MCF 10A (cell line): ENCODE measurements around the gene TMEM129. TPM values are rescaled to one million over a fixed set of nuclear protein-coding genes. Genes with fewer than 3 reads are reported as not detected.

Source experiments
- BruUV-seq: library from RNA; stranded (reverse); fragments of 400-500 nt; replicated peaks from 2 replicates; lab custom pipeline; 2021; lab: Mats Ljungman, UMichigan
- CTCF ChIA-PET: fragments of 300-600 bp; sonication (Branson Sonifier 250); formaldehyde crosslinking; extraction: SDS; loops from one replicate; lab custom pipeline; 2021; ENCODE audit warnings: antibody characterized with exemption, inconsistent platforms; lab: Yijun Ruan, JAX
- POLR2A ChIA-PET: fragments of 300-600, 350-650 bp; sonication (Branson Sonifier 250); formaldehyde crosslinking; extraction: SDS; loops from one replicate; lab custom pipeline; 2020; ENCODE audit warnings: antibody characterized with exemption, inconsistent platforms; lab: Yijun Ruan, JAX
- DNase-seq: peaks from one replicate; pipeline ENCODE4 v3.0.0-alpha.2; 2018; ENCODE audit not compliant: unreplicated experiment
- H3K27ac Mint-ChIP-seq: one replicate; pipeline ENCODE4 v1.8.0; 2022; ENCODE audit warnings: mild to moderate bottlenecking, low read depth, mixed read lengths; ENCODE audit not compliant: unreplicated experiment
- H3K27me3 Mint-ChIP-seq: one replicate; pipeline ENCODE4 v1.8.0; 2022; ENCODE audit warnings: mixed read lengths; ENCODE audit not compliant: insufficient read depth, unreplicated experiment
- H3K36me3 Mint-ChIP-seq: one replicate; pipeline ENCODE4 v1.8.0; 2022; ENCODE audit warnings: mild to moderate bottlenecking, moderate library complexity, mixed read lengths; ENCODE audit not compliant: insufficient read depth, unreplicated experiment
- H3K4me1 Mint-ChIP-seq: one replicate; pipeline ENCODE4 v1.8.0; 2022; ENCODE audit warnings: mixed read lengths; ENCODE audit not compliant: insufficient read depth, unreplicated experiment
- H3K4me3 Mint-ChIP-seq: one replicate; pipeline ENCODE4 v1.8.0; 2022; ENCODE audit warnings: mild to moderate bottlenecking, moderate library complexity, mixed read lengths; ENCODE audit not compliant: unreplicated experiment
- H3K9me3 Mint-ChIP-seq: one replicate; pipeline ENCODE4 v1.8.0; 2022; ENCODE audit warnings: mixed read lengths; ENCODE audit not compliant: unreplicated experiment
- CTCF ChIP-seq: fragments of 200-600 bp; IDR thresholded peaks from one replicate; pipeline ENCODE4 v1.8.0; 2022; ENCODE audit warnings: antibody characterized with exemption, mild to moderate bottlenecking; ENCODE audit not compliant: unreplicated experiment
- intact Hi-C: fragments of 100-400 bp; cut with micrococcal nuclease; formaldehyde crosslinking; loops from 2 replicates; pipeline ENCODE4 v1.14.1; 2022
- total RNA-seq: library from RNA; stranded (reverse); gene quantifications from 2 replicates; pipeline ENCODE4 v1.2.3, GENCODE V29; 2022

The TMEM129 gene
- total RNA-seq, 1 experiment from 2014 or later: 38.3 TPM

- no peaks in the 10 kb centered on the region for H3K27me3 Mint-ChIP-seq
- DNase-seq: peak; percentile 59
- no peaks in the 10 kb centered on the region for H3K36me3 Mint-ChIP-seq
- peak overlapping the region; percentile 80 for H3K4me3 Mint-ChIP-seq
- intact Hi-C loops: no loop called here
- no peaks in the 10 kb centered on the region for H3K9me3 Mint-ChIP-seq
- H3K27ac Mint-ChIP-seq: peak overlapping the region; percentile 77
- ChIA-PET POLR2A (interaction anchor here (0.6 to 2.0 kb wide), 11 partner anchors 10 to 579 kb away, joined by 3 to 8 read pairs (median 5); partner anchors contain the start of genes MXD4 and SLBP), CTCF (interaction anchor here (0.9 to 1.9 kb wide), 3 partner anchors 10 to 54 kb away, joined by 3 to 12 read pairs (median 3); no protein-coding TSS in a partner anchor)
- BruUV-seq: TSS peak; percentile 58
- H3K4me1 Mint-ChIP-seq: peaks cover 10% of the 10 kb centered on the region
- no peak for TF ChIP-seq CTCF
These were observed 37.8 kb downstream of the TMEM129 start for GRCh38 chr4:1683261-1683735.

GRCh38 chr4:1682860-1683259, 38.3 kb downstream of the TMEM129 start:
- Mint-ChIP-seq H3K4me3 (peak overlapping the region; percentile 80), H3K4me1 (peaks cover 10% of the 10 kb centered on the region), H3K27ac (peak overlapping the region; percentile 77), H3K9me3 (no peaks in the 10 kb centered on the region), H3K27me3 (no peaks in the 10 kb centered on the region), H3K36me3 (no peaks in the 10 kb centered on the region)
- ChIA-PET CTCF (interaction anchor here (0.9 to 1.9 kb wide), 3 partner anchors 10 to 53 kb away, joined by 3 to 12 read pairs (median 3); no protein-coding TSS in a partner anchor), POLR2A (interaction anchor here (0.6 to 2.0 kb wide), 11 partner anchors 10 to 579 kb away, joined by 3 to 8 read pairs (median 4); partner anchors contain the start of genes MXD4 and SLBP)
- intact Hi-C loops: no loop called here
- no peak for DNase-seq
- BruUV-seq: no TSS peak
- TF ChIP-seq CTCF: no peak

- H3K9me3 Mint-ChIP-seq: no peaks in the 10 kb centered on the region
- peaks cover 8% of the 10 kb centered on the region for H3K4me1 Mint-ChIP-seq
- intact Hi-C loops: no loop called here
- no TSS peak for BruUV-seq
- H3K27me3 Mint-ChIP-seq: no peaks in the 10 kb centered on the region
- H3K4me3 Mint-ChIP-seq: no peak overlapping the region
- ChIA-PET POLR2A (interaction anchor here (0.7 kb wide), 1 partner anchor 352 kb away, joined by 3 read pairs; no protein-coding TSS in a partner anchor), CTCF (interaction anchor here (0.7 kb wide), 1 partner anchor 14 kb away, joined by 3 read pairs; no protein-coding TSS in a partner anchor)
- no peak overlapping the region for H3K27ac Mint-ChIP-seq
- H3K36me3 Mint-ChIP-seq: peaks cover 5% of the 10 kb centered on the region
- no peak for DNase-seq
- no peak for TF ChIP-seq CTCF
These were observed 42.9 kb downstream of the TMEM129 start for GRCh38 chr4:1678244-1678643.

GRCh38 chr4:1676605-1677525, 44.3 kb downstream of the TMEM129 start:
- TF ChIP-seq CTCF: no peak
- no peaks in the 10 kb centered on the region for H3K4me1 Mint-ChIP-seq
- CTCF ChIA-PET: interaction anchor here (0.6 kb wide), 1 partner anchor 55 kb away, joined by 3 read pairs; no protein-coding TSS in a partner anchor

More at GRCh38 chr4:1676605-1677525, 44.3 kb downstream of the TMEM129 start:
- no TSS peak for BruUV-seq
- no peaks in the 10 kb centered on the region for H3K27me3 Mint-ChIP-seq
- H3K36me3 Mint-ChIP-seq: peaks cover 5% of the 10 kb centered on the region
- H3K9me3 Mint-ChIP-seq: no peaks in the 10 kb centered on the region
- POLR2A ChIA-PET: no interaction called here
- H3K4me3 Mint-ChIP-seq: no peak overlapping the region
- no peak for DNase-seq
- intact Hi-C loops: no loop called here
- no peak overlapping the region for H3K27ac Mint-ChIP-seq
